Measurements from ENCODE around the gene PHEX.

The PHEX gene

GRCh38 chrX:22025751-22026150, 6.4 kb upstream of the PHEX start:
- H3K27ac Mint-ChIP-seq: no peak overlapping the region
- no peaks in the 10 kb centered on the region for H3K9me3 Mint-ChIP-seq
- peaks cover 4% of the 10 kb centered on the region for H3K36me3 Mint-ChIP-seq (ENCODE audit: low read depth)
- no peaks in the 10 kb centered on the region for H3K27me3 Mint-ChIP-seq
- H3K4me3 Mint-ChIP-seq: no peak overlapping the region
- peaks cover 42% of the 10 kb centered on the region for H3K4me1 Mint-ChIP-seq (ENCODE audit: low read depth)

- Mint-ChIP-seq H3K36me3 (ENCODE audit: low read depth) (peaks cover 4% of the 10 kb centered on the region), H3K27me3 (no peaks in the 10 kb centered on the region), H3K4me1 (ENCODE audit: low read depth) (peaks cover 42% of the 10 kb centered on the region), H3K9me3 (no peaks in the 10 kb centered on the region), H3K4me3 (no peak overlapping the region), H3K27ac (peak overlapping the region; percentile 26)
Observed at GRCh38 chrX:22026731-22027130, 5.4 kb upstream of the PHEX start.

GRCh38 chrX:22032506-22032905, 381 bp downstream of the PHEX start:
- no peaks in the 10 kb centered on the region for H3K9me3 Mint-ChIP-seq
- H3K27ac Mint-ChIP-seq: peak overlapping the region; percentile 52
- peaks cover 2% of the 10 kb centered on the region for H3K36me3 Mint-ChIP-seq (ENCODE audit: low read depth)
- H3K4me1 Mint-ChIP-seq (ENCODE audit: low read depth): peaks cover 48% of the 10 kb centered on the region
- H3K27me3 Mint-ChIP-seq: no peaks in the 10 kb centered on the region
- H3K4me3 Mint-ChIP-seq: no peak overlapping the region

DNA sequence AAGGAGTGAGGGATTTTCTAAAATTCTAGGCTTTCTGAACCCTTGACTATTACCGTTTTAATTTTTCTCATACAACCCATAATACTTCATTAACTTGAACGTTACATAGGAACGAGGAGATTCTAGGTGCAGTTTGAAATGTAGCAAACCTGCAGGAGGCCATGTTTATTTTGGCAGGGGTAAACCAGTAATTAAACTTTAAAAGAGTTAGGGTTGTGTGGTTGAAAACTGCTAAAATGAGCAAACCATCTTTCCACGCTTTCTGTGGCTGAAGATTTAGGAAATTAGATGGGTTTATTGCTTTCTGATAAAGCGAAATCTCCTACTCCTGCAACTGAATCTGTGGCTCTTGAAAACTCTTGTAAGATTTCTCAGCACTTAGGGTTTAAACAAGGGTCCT, 1.7 kb downstream of the PHEX start:
- H3K9me3 Mint-ChIP-seq: no peaks in the 10 kb centered on the region
- peak overlapping the region; percentile 3 for H3K4me3 Mint-ChIP-seq
- peaks cover 43% of the 10 kb centered on the region for H3K4me1 Mint-ChIP-seq (ENCODE audit: low read depth)

DNA sequence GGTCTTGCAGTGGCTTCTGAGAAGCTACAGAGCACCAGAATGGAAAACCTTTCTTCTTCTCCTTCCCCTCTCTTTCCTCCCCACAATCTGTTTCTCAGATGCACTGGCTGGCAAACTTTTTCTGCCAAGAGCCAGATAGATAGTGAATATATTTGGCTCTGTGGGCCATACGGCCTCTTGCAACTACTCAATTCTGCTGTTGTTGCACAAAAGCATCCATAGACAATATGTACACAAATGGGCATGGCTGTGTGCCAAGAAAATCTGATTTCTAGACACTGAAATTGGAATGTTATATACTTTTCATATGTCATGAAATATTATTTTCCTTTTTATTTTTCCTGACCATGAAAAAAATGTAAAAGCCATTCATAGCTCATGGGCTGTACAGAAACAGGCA, 3.1 kb downstream of the PHEX start:
- Mint-ChIP-seq H3K36me3 (ENCODE audit: low read depth) (no peaks in the 10 kb centered on the region), H3K4me3 (no peak overlapping the region), H3K4me1 (ENCODE audit: low read depth) (peaks cover 43% of the 10 kb centered on the region), H3K27ac (no peak overlapping the region), H3K27me3 (no peaks in the 10 kb centered on the region), H3K9me3 (no peaks in the 10 kb centered on the region)

More for the DNA sequence above, 1.7 kb downstream of the PHEX start:
- Mint-ChIP-seq H3K27ac (no peak overlapping the region), H3K36me3 (ENCODE audit: low read depth) (no peaks in the 10 kb centered on the region), H3K27me3 (no peaks in the 10 kb centered on the region)

- Mint-ChIP-seq H3K27ac (peak overlapping the region; percentile 88), H3K9me3 (no peaks in the 10 kb centered on the region), H3K36me3 (ENCODE audit: low read depth) (no peaks in the 10 kb centered on the region), H3K4me1 (ENCODE audit: low read depth) (peaks cover 58% of the 10 kb centered on the region), H3K4me3 (peak overlapping the region; percentile 60), H3K27me3 (no peaks in the 10 kb centered on the region)
Observed at GRCh38 chrX:22037225-22037624, 5.1 kb downstream of the PHEX start.

GRCh38 chrX:22037911-22038537, 5.9 kb downstream of the PHEX start:
- Mint-ChIP-seq H3K9me3 (no peaks in the 10 kb centered on the region), H3K4me3 (peak overlapping the region; percentile 81), H3K4me1 (ENCODE audit: low read depth) (peaks cover 54% of the 10 kb centered on the region), H3K27me3 (no peaks in the 10 kb centered on the region), H3K36me3 (ENCODE audit: low read depth) (no peaks in the 10 kb centered on the region), H3K27ac (peak overlapping the region; percentile 88)

DNA sequence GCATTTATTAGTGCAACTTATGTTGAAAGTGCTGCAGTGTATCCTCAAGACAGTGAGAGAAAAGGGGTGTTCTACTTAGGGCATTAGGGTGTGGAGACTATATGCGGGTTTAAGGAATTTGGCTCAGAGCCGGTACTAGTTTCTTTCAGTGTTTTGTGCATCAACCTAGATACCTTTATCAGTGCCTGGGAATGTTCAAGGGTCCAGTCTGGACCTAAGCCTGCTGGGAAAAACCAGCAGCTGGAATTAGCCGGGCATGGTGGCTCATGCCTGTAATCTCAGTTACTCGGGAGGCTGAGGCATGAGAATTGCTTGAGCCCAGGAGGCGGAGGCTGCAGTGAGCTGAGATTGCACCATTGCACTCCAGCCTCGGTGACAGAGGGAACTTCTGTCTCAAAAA, 7.4 kb downstream of the PHEX start:
- H3K4me1 Mint-ChIP-seq (ENCODE audit: low read depth): peaks cover 52% of the 10 kb centered on the region
- peak overlapping the region; percentile 88 for H3K27ac Mint-ChIP-seq
- peak overlapping the region; percentile 81 for H3K4me3 Mint-ChIP-seq
- H3K9me3 Mint-ChIP-seq: no peaks in the 10 kb centered on the region
- H3K27me3 Mint-ChIP-seq: no peaks in the 10 kb centered on the region
- H3K36me3 Mint-ChIP-seq (ENCODE audit: low read depth): no peaks in the 10 kb centered on the region

- H3K36me3 Mint-ChIP-seq (ENCODE audit: low read depth): peaks cover 3% of the 10 kb centered on the region
- H3K4me3 Mint-ChIP-seq: peak overlapping the region; percentile 81
- H3K27ac Mint-ChIP-seq: peak overlapping the region; percentile 74
- H3K27me3 Mint-ChIP-seq: no peaks in the 10 kb centered on the region
- H3K4me1 Mint-ChIP-seq (ENCODE audit: low read depth): peaks cover 49% of the 10 kb centered on the region
- no peaks in the 10 kb centered on the region for H3K9me3 Mint-ChIP-seq
Observed at GRCh38 chrX:22040184-22040583, 8.1 kb downstream of the PHEX start.

DNA sequence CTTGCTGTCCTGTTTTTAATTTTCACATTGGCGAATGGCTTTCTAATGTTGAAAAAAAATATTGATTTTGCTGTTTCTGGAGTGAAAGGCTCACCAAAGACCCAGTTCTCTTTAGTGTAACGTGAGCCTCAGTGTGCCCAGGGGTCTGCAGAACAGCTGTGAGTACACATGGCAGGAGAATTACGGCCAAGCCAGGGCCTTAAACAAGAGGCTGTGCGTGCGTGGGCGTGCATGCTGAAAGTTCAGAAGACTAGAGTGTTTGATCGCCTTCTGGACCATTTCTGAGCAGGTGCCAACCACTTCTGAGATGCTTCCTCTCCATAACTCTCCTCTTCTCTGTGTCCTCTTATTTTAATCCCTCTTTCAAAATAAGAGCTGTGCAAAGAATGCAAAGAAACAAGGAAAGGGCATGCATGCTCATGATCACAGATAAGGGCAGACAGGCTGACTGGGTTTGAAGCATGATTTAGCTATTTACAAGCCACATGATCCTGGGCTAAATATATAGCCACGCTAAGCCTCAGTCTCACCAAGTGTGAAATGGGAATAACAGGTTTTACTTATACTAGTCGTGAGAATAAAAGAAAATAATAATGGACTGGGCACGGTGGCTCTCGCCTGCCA, 9.9 kb downstream of the PHEX start:
- Mint-ChIP-seq H3K4me1 (ENCODE audit: low read depth) (peaks cover 45% of the 10 kb centered on the region), H3K4me3 (peak overlapping the region; percentile 78), H3K27ac (peak overlapping the region; percentile 58), H3K9me3 (no peaks in the 10 kb centered on the region), H3K27me3 (no peaks in the 10 kb centered on the region), H3K36me3 (ENCODE audit: low read depth) (peaks cover 9% of the 10 kb centered on the region)

- Mint-ChIP-seq H3K36me3 (ENCODE audit: low read depth) (peaks cover 20% of the 10 kb centered on the region), H3K9me3 (no peaks in the 10 kb centered on the region), H3K27ac (no peak overlapping the region), H3K4me1 (ENCODE audit: low read depth) (peaks cover 32% of the 10 kb centered on the region), H3K27me3 (no peaks in the 10 kb centered on the region), H3K4me3 (peak overlapping the region; percentile 17)
Observed at GRCh38 chrX:22043872-22044271, 11.7 kb downstream of the PHEX start.

DNA sequence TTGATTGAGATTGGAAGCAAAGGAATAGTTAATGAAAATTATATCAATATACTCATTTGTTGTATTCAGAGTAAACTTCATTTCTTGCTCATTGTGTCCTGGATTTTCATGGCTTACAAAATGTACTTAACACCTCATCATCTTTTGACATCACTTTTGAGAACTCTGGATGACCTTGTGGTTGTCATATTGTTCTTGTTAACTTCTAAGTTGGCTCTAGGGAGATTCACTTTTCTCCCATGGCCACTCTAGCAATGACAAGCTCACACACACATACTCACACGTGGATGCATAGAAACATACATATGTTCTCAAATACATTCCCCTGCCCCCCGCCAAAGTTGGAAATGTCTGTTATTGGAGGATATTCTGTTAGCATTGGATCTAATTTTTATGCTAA, 15.3 kb downstream of the PHEX start:
- Mint-ChIP-seq H3K9me3 (no peaks in the 10 kb centered on the region), H3K27ac (no peak overlapping the region), H3K4me1 (ENCODE audit: low read depth) (peaks cover 7% of the 10 kb centered on the region), H3K4me3 (no peak overlapping the region), H3K27me3 (no peaks in the 10 kb centered on the region), H3K36me3 (ENCODE audit: low read depth) (peaks cover 25% of the 10 kb centered on the region)

DNA sequence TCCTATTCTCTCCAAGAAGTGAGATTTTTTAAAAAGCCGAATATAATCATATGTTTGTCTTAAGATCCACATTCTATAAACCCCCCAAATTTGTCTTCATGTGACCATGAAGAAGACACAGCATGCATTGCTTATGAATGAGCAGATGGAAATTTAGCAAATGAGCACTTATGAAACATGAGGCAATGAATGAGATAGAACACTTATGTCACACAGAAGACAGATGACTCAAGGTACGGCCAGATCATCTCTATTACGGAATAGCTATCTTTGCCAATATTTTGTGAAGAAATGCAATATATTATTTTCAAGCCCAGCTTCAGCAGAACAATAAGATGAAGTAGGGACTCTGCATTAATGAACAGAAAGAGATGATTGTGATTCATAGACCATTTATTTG, 21.4 kb downstream of the PHEX start:
- H3K36me3 Mint-ChIP-seq (ENCODE audit: low read depth): peaks cover 19% of the 10 kb centered on the region
- no peak overlapping the region for H3K27ac Mint-ChIP-seq
- H3K27me3 Mint-ChIP-seq: no peaks in the 10 kb centered on the region
- H3K4me3 Mint-ChIP-seq: no peak overlapping the region
- peaks cover 30% of the 10 kb centered on the region for H3K4me1 Mint-ChIP-seq (ENCODE audit: low read depth)
- no peaks in the 10 kb centered on the region for H3K9me3 Mint-ChIP-seq

GRCh38 chrX:22056235-22056634, 24.1 kb downstream of the PHEX start:
- Mint-ChIP-seq H3K36me3 (ENCODE audit: low read depth) (peaks cover 13% of the 10 kb centered on the region), H3K27ac (no peak overlapping the region), H3K9me3 (no peaks in the 10 kb centered on the region), H3K4me3 (no peak overlapping the region), H3K27me3 (no peaks in the 10 kb centered on the region), H3K4me1 (ENCODE audit: low read depth) (peaks cover 58% of the 10 kb centered on the region)

DNA sequence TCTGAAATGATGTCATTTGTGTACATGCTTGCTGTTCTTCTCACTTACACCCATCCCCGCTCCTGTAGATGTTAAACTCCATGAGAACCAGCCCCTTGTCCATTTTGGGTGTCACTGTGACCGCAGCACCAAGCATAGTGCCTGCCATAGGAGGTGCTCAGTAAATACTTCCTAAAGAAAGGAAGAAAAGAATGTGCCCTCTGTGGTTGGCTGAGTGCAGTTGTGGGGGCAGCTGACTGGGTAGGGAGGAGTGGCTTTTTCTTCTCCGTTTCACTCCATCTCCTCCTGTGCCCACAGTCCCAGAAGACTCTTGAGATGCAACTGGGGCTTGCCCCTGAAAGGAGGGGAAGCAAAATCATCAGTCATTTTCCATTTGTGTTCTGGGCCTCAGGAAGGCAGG, 25.5 kb downstream of the PHEX start:
- H3K36me3 Mint-ChIP-seq (ENCODE audit: low read depth): peaks cover 24% of the 10 kb centered on the region
- no peaks in the 10 kb centered on the region for H3K27me3 Mint-ChIP-seq
- H3K4me1 Mint-ChIP-seq (ENCODE audit: low read depth): peaks cover 72% of the 10 kb centered on the region
- peak overlapping the region; percentile 90 for H3K27ac Mint-ChIP-seq
- no peaks in the 10 kb centered on the region for H3K9me3 Mint-ChIP-seq
- H3K4me3 Mint-ChIP-seq: peak overlapping the region; percentile 42

DNA sequence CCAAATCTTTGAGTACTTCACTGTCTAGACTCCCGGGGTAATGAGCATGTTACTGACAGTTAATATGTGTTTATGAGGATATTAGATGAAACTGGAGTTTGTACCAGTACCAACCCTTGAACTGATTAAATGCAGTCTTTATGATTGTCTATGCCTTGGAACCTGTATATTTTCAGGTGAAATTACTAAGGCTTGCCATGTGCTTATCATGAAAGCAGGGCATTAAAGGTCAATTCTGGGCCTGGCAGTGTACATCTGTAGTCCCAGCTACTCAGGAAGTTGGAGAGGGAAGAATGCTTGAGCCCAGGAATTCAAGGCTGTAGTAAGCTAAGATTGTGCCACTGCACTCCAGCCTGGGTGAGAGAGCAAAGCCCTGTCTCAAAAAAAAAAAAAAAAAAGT, 27.6 kb downstream of the PHEX start:
- peaks cover 88% of the 10 kb centered on the region for H3K4me1 Mint-ChIP-seq (ENCODE audit: low read depth)
- peak overlapping the region; percentile 66 for H3K4me3 Mint-ChIP-seq
- peak overlapping the region; percentile 95 for H3K27ac Mint-ChIP-seq
- H3K36me3 Mint-ChIP-seq (ENCODE audit: low read depth): peaks cover 14% of the 10 kb centered on the region
- H3K27me3 Mint-ChIP-seq: no peaks in the 10 kb centered on the region
- H3K9me3 Mint-ChIP-seq: no peaks in the 10 kb centered on the region

Measured in stimulated activated naive CD8-positive, alpha-beta T cell treated with anti-CD3 and anti-CD28 coated beads, Interleukin-15, Interleukin-2, amounts not matched to agents 100 ng/mL and 50 ng/mL, for 24 hours (primary cell).